Neuronal stem cell (in vitro differentiated cells): ENCODE measurements around the gene ACSL5. TPM values are rescaled to one million over a fixed set of nuclear protein-coding genes. Genes with fewer than 3 reads are reported as not detected.

Experiments
- DNase-seq: peaks from one replicate; pipeline ENCODE4 v3.0.0-alpha.2; 2013; ENCODE audit warnings: low spot score
- H2AFZ ChIP-seq: one replicate; pipeline ENCODE4 v1.6.1; 2013; ENCODE audit warnings: mild to moderate bottlenecking, low read length, inconsistent platforms
- H2AK5ac ChIP-seq: 2 replicates; pipeline ENCODE4 v1.6.1; 2013; ENCODE audit warnings: low read depth, mild to moderate bottlenecking, inconsistent platforms, low read length, moderate library complexity, mixed read lengths
- H2BK120ac ChIP-seq: 2 replicates; pipeline ENCODE4 v1.6.1; 2013; ENCODE audit warnings: low read depth, mild to moderate bottlenecking, inconsistent platforms, low read length, moderate library complexity, mixed read lengths
- H2BK12ac ChIP-seq: one replicate; pipeline ENCODE4 v1.6.1; 2013; ENCODE audit warnings: low read length, inconsistent platforms
- H2BK15ac ChIP-seq: 2 replicates; pipeline ENCODE4 v1.6.1; 2013; ENCODE audit warnings: mild to moderate bottlenecking, low read length, inconsistent platforms, mixed read lengths
- H2BK5ac ChIP-seq: one replicate; pipeline ENCODE4 v1.6.1; 2013; ENCODE audit warnings: inconsistent platforms, mild to moderate bottlenecking, low read length, moderate library complexity
- H3K14ac ChIP-seq: one replicate; pipeline ENCODE4 v1.6.1; 2013; ENCODE audit warnings: low read length, inconsistent platforms
- H3K18ac ChIP-seq: 2 replicates; pipeline ENCODE4 v1.6.1; 2013; ENCODE audit warnings: low read length, inconsistent platforms
- H3K23ac ChIP-seq: 2 replicates; pipeline ENCODE4 v1.6.1; 2013; ENCODE audit warnings: low read depth, mild to moderate bottlenecking, mixed read lengths, low read length, inconsistent platforms; ENCODE audit not compliant: poor library complexity
- H3K27ac ChIP-seq: replicated peaks from 3 replicates; pipeline ENCODE4 v1.5.1; 2013; ENCODE audit warnings: low read length, inconsistent platforms
- H3K27me3 ChIP-seq, 3 experiments: 2 replicates each; pipeline ENCODE4 v1.6.1; 2013; ENCODE audit warnings: low read length in 3 of 3, mild to moderate bottlenecking in 2 of 3, inconsistent platforms in 1 of 3, low read depth in 1 of 3, mixed read lengths in 1 of 3, moderate library complexity in 1 of 3; ENCODE audit not compliant: control insufficient read depth in 3 of 3, insufficient read depth in 3 of 3
- H3K36me3 ChIP-seq, 2 donors: replicated peaks in 1 of 2; 2 replicates each; pipeline ENCODE4 v1.6.1; 2013; ENCODE audit warnings: low read length in 2 of 2; ENCODE audit not compliant: control insufficient read depth in 2 of 2, insufficient read depth in 2 of 2
- H3K4ac ChIP-seq: 2 replicates; pipeline ENCODE4 v1.6.1; 2013; ENCODE audit warnings: inconsistent platforms, mild to moderate bottlenecking, low read length, moderate library complexity
- H3K4me1 ChIP-seq, 2 donors: 1 replicate in 1 of 2; 2 replicates in 1 of 2; pipeline ENCODE4 v1.6.1; 2013; ENCODE audit warnings: low read length in 2 of 2, low read depth in 1 of 2; ENCODE audit not compliant: control insufficient read depth in 2 of 2, insufficient read depth in 1 of 2
- H3K4me2 ChIP-seq: one replicate; pipeline ENCODE4 v1.6.1; 2013; ENCODE audit warnings: mild to moderate bottlenecking, low read length, inconsistent platforms; ENCODE audit not compliant: insufficient read depth, poor library complexity, severe bottlenecking
- H3K4me3 ChIP-seq, 2 donors: 2 replicates each; pipeline ENCODE4 v1.5.1; 2013; ENCODE audit warnings: low read length in 2 of 2, mild to moderate bottlenecking in 2 of 2, inconsistent platforms in 1 of 2, moderate library complexity in 1 of 2
- H3K79me1 ChIP-seq: one replicate; pipeline ENCODE4 v1.6.1; 2013; ENCODE audit warnings: low read depth, mild to moderate bottlenecking, inconsistent platforms, low read length, moderate library complexity
- H3K9ac ChIP-seq: one replicate; pipeline ENCODE4 v1.6.1; 2013; ENCODE audit warnings: mild to moderate bottlenecking, low read depth, low read length, inconsistent platforms; ENCODE audit not compliant: poor library complexity
- H3K9me3 ChIP-seq, 2 donors: replicated peaks in 1 of 2; 2 replicates each; pipeline versions ENCODE3 to v1.6.1; 2013; ENCODE audit warnings: low read length in 2 of 2, mild to moderate bottlenecking in 2 of 2, inconsistent platforms in 1 of 2, low read depth in 1 of 2, mixed read lengths in 1 of 2, moderate library complexity in 1 of 2; ENCODE audit not compliant: control insufficient read depth in 2 of 2, insufficient read depth in 1 of 2
- H4K8ac ChIP-seq: one replicate; pipeline ENCODE4 v1.6.1; 2013; ENCODE audit warnings: low read depth, mild to moderate bottlenecking, inconsistent platforms, low read length, moderate library complexity
- H4K91ac ChIP-seq: one replicate; pipeline ENCODE4 v1.6.1; 2013; ENCODE audit warnings: low read length, low read depth, mild to moderate bottlenecking, inconsistent platforms; ENCODE audit not compliant: poor library complexity
- WGBS, 2 donors: extraction: QIAGEN DNeasy Blood & Tissue Kit; methylation state at CpG; one replicate each; pipeline ENCODE4 v1.1.7; 2013; ENCODE audit warnings: missing lambda C conversion rate in 2 of 2, mixed read lengths in 1 of 2; ENCODE audit not compliant: insufficient read length in 2 of 2, insufficient replicate concordance in 1 of 2; ENCODE audit errors: extremely low coverage in 2 of 2; 5-methylcytosine and 5-hydroxymethylcytosine counted together
- polyA plus RNA-seq, 2 experiments: library from polyadenylated mRNA; stranded (reverse); fragments of 200-250 nt; gene quantifications; one replicate each; pipeline ENCODE4 v1.2.3, GENCODE V29; 2013

Gene ACSL5
- not detected for polyA plus RNA-seq (2013, experiment 1 of 2)
- 0.01 TPM for polyA plus RNA-seq (2013, experiment 2 of 2)

DNA sequence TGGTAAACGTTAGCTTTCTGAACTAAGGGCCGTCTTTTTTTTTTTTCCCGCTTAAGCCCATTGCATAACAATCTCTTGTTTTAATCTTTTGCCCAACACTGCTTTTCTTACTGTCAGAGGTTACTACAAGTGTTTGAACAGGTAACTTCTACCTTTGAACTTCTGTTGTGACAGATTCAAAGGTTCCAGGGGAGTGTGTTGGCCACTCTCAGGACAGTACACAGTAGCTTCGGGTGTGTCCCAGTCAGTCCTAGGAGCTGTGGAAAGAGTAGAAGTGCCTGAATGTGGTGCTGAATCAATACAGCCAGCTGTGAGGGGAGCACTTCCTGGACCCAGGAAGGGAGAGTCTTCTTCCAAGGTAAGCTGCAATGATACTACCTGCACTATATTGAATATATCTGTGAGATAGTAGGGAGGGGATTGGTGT lies at the start of gene ACSL5:
Gene ACSL5 (plus strand): TSS at position 205 of the 427 bp plus-strand sequence. CDS start 20,831 bp downstream, outside the sequence.
- H3K4me3 ChIP-seq: no peak within 1 kb of the TSS
- WGBS, 2 donors: no CpG with 5 or more reads among the region's 4 CpGs

GRCh38 chr10:112327678-112328077 lies 46.2 kb upstream of the ACSL5 start:
- H3K27me3 ChIP-seq: no peaks in the 10 kb centered on the region
- H4K8ac ChIP-seq: no peak overlapping the region
- no peak overlapping the region for H3K18ac ChIP-seq
- no peak overlapping the region for H3K23ac ChIP-seq
- no peaks in the 10 kb centered on the region for H3K79me1 ChIP-seq
- no peak overlapping the region for H2BK12ac ChIP-seq
- no peak overlapping the region for H3K27ac ChIP-seq
- H2AK5ac ChIP-seq: no peak overlapping the region
- H2BK5ac ChIP-seq: no peak overlapping the region
- H4K91ac ChIP-seq: no peak overlapping the region
- H2BK15ac ChIP-seq: no peak overlapping the region
- H3K4me1 ChIP-seq: no peaks in the 10 kb centered on the region
- no peak overlapping the region for H3K9ac ChIP-seq
- no peak overlapping the region for H3K4me2 ChIP-seq
- H3K9me3 ChIP-seq: no peaks in the 10 kb centered on the region
- no peaks in the 10 kb centered on the region for H3K36me3 ChIP-seq
- no peak for DNase-seq
- no peak overlapping the region for H3K14ac ChIP-seq
- no peak overlapping the region for H2BK120ac ChIP-seq
- H3K4me3 ChIP-seq: no peak overlapping the region
- no peak overlapping the region for H2AFZ ChIP-seq
- no CpG with 5 or more reads among the region's 3 CpGs for WGBS, 2 donors
- no peak overlapping the region for H3K4ac ChIP-seq

More for the DNA sequence above, at the start of gene ACSL5:
- no peak within 1 kb of the TSS for H3K27ac ChIP-seq
- no peaks in the 10 kb centered on the region for H3K27me3 ChIP-seq
- H3K23ac ChIP-seq: no peak within 1 kb of the TSS
- H2BK120ac ChIP-seq: no peak within 1 kb of the TSS
- no peaks in the 10 kb centered on the region for H3K36me3 ChIP-seq
- H3K9me3 ChIP-seq: peaks cover 0 to 2% of the 10 kb centered on the region in 2 donors
- no peak within 1 kb of the TSS for H4K8ac ChIP-seq
- H3K4me1 ChIP-seq: peaks cover 0 to 2% of the 10 kb centered on the region in 2 donors
- H2AK5ac ChIP-seq: no peak within 1 kb of the TSS
- H3K4me2 ChIP-seq: no peak within 1 kb of the TSS
- no peak for DNase-seq
- H3K79me1 ChIP-seq: no peaks in the 10 kb centered on the region
- no peak within 1 kb of the TSS for H2BK15ac ChIP-seq
- no peak within 1 kb of the TSS for H3K9ac ChIP-seq
- H2AFZ ChIP-seq: peak within 1 kb of the TSS; percentile 41
- H2BK12ac ChIP-seq: no peak within 1 kb of the TSS
- H4K91ac ChIP-seq: no peak within 1 kb of the TSS
- no peak within 1 kb of the TSS for H3K18ac ChIP-seq
- peak within 1 kb of the TSS; percentile 66 for H3K14ac ChIP-seq
- H2BK5ac ChIP-seq: no peak within 1 kb of the TSS
- no peak within 1 kb of the TSS for H3K4ac ChIP-seq

DNA sequence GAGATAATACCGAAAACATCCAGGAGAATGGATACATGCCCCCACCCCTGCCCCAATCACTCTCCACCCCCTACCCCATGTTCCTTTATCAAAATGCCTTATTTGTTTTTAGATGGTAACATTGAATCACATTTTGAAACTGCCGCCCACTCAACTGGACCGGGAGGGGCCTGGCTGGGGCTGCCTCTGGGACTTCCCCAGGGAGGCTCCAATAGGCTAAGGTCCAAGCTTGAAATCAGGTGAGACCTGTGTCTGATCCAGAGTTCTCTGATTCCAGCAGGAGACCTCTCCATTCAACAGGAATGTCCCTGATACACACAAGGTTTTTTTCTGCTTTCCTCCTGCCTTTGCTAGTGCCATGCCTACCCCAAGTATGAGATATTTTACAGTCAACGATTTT lies 43.8 kb upstream of the ACSL5 start:
- Histone ChIP-seq H3K4me2 (no peak overlapping the region), H3K27ac (no peak overlapping the region), H3K18ac (no peak overlapping the region), H4K8ac (no peak overlapping the region), H2BK15ac (no peak overlapping the region), H2BK5ac (no peak overlapping the region), H2BK12ac (no peak overlapping the region), H3K4me1 (no peaks in the 10 kb centered on the region), H2AK5ac (no peak overlapping the region), H3K4me3 (no peak overlapping the region), H3K23ac (no peak overlapping the region), H4K91ac (no peak overlapping the region), H3K79me1 (no peaks in the 10 kb centered on the region), H3K9ac (no peak overlapping the region), H2AFZ (no peak overlapping the region), H3K27me3 (no peaks in the 10 kb centered on the region), H3K36me3 (no peaks in the 10 kb centered on the region), H3K4ac (no peak overlapping the region), H2BK120ac (no peak overlapping the region), H3K14ac (no peak overlapping the region), H3K9me3 (no peaks in the 10 kb centered on the region)
- WGBS, 2 donors: no CpG with 5 or more reads among the region's 4 CpGs
- DNase-seq: no peak

DNA sequence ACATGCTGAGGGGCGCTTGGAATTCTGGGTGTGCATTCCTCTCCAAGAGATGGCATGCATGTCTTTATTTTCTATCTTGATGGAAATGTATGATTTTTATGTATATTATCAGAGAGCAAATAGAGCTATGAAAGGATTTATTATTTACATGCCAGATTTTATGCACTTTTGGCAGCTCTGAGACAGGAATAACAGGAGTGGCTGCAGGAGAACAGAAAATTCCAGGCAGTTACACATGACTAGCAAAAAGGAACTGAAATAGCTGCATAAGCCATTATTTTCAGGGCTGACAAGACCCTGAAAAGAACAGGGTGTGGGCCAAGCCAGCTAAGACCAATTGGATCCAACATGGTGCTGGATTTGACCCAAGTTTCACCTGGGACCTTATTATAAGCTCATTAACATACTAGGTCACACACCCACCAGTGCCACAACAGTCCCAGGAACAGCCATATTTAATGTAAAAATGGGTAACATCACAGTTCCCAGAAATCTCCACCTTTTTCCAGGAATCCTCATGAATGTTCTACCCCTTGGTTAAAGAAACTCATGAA lies 43.2 kb upstream of the ACSL5 start:
- Histone ChIP-seq H3K27me3 (no peaks in the 10 kb centered on the region), H4K91ac (no peak overlapping the region), H3K36me3 (no peaks in the 10 kb centered on the region), H3K9me3 (no peaks in the 10 kb centered on the region), H2AK5ac (no peak overlapping the region), H2BK15ac (no peak overlapping the region), H3K9ac (no peak overlapping the region), H4K8ac (no peak overlapping the region), H3K4ac (no peak overlapping the region), H2AFZ (no peak overlapping the region), H2BK5ac (no peak overlapping the region), H3K18ac (no peak overlapping the region), H3K14ac (no peak overlapping the region), H3K23ac (no peak overlapping the region), H3K79me1 (no peaks in the 10 kb centered on the region), H2BK120ac (no peak overlapping the region), H3K4me1 (peaks cover 0 to under 1% of the 10 kb centered on the region in 2 donors), H3K27ac (no peak overlapping the region), H3K4me2 (no peak overlapping the region), H3K4me3 (no peak overlapping the region), H2BK12ac (no peak overlapping the region)
- DNase-seq: no peak
- no CpG with 5 or more reads among the region's 1 CpG for WGBS, 2 donors
